IMR-90 (cell line): Measurements from ENCODE around the gene KRT6A. TPM values are rescaled to one million over a fixed set of nuclear protein-coding genes. Genes with fewer than 3 reads are reported as not detected.

Source experiments
- ATAC-seq: fragments of 200-7000 bp; cut with Tn5 transposase; 2 replicates; pipeline ENCODE4 v1.9.1; 2020; ENCODE audit warnings: low read depth, mild to moderate bottlenecking, moderate library complexity
- BruUV-seq: library from RNA; stranded (reverse); fragments of 400-500 nt; replicated peaks from 2 replicates; lab custom pipeline; 2021; lab: Mats Ljungman, UMichigan
- CTCF ChIA-PET: fragments of 300-600 bp; formaldehyde crosslinking; extraction: SDS; loops from one replicate; lab custom pipeline; 2021; ENCODE audit warnings: antibody characterized with exemption; lab: Yijun Ruan, JAX
- POLR2A ChIA-PET: fragments of 300-600 bp; sonication (Branson Sonifier 250); formaldehyde crosslinking; loops from one replicate; lab custom pipeline; 2022; ENCODE audit warnings: antibody characterized with exemption; ENCODE audit not compliant: unreplicated experiment; lab: Charles Lee
- DNase-seq: peaks from one replicate; pipeline ENCODE4 v3.0.0; 2013
- H2AFZ ChIP-seq: replicated peaks from 2 replicates; pipeline ENCODE3; 2013; ENCODE audit warnings: low read length, mild to moderate bottlenecking; ENCODE audit not compliant: poor library complexity
- H2AK5ac ChIP-seq: 2 replicates; pipeline ENCODE4 v1.6.1; 2013; ENCODE audit warnings: low read depth, low read length, inconsistent platforms
- H2AK9ac ChIP-seq: replicated peaks from 2 replicates; pipeline ENCODE3; 2013; ENCODE audit warnings: mild to moderate bottlenecking, low read depth, low read length, moderate library complexity; ENCODE audit not compliant: poor library complexity
- H2BK120ac ChIP-seq: 2 replicates; pipeline ENCODE4 v1.6.1; 2013; ENCODE audit warnings: low read depth, low read length, inconsistent platforms
- H2BK15ac ChIP-seq: 3 replicates; pipeline ENCODE4 v1.6.1; 2013; ENCODE audit warnings: low read depth, low read length, inconsistent platforms
- H2BK20ac ChIP-seq: 2 replicates; pipeline ENCODE4 v1.6.1; 2013; ENCODE audit warnings: low read depth, mild to moderate bottlenecking, inconsistent platforms, low read length, moderate library complexity
- H2BK5ac ChIP-seq: 2 replicates; pipeline ENCODE4 v1.6.1; 2013; ENCODE audit warnings: mild to moderate bottlenecking, low read depth, low read length, inconsistent platforms; ENCODE audit not compliant: poor library complexity, severe bottlenecking
- H3K14ac ChIP-seq: replicated peaks from 2 replicates; pipeline ENCODE4 v1.6.1; 2013; ENCODE audit warnings: low read depth, low read length, inconsistent platforms
- H3K18ac ChIP-seq: 2 replicates; pipeline ENCODE4 v1.6.1; 2013; ENCODE audit warnings: low read depth, low read length, control low read depth
- H3K23ac ChIP-seq: 2 replicates; pipeline ENCODE4 v1.6.1; 2013; ENCODE audit warnings: low read depth, low read length, inconsistent platforms
- H3K27ac ChIP-seq: 2 replicates; pipeline ENCODE4 v1.5.1; 2013; ENCODE audit warnings: mild to moderate bottlenecking, control low read depth, low read length; ENCODE audit not compliant: insufficient read depth
- H3K27me3 ChIP-seq: 2 replicates; pipeline ENCODE4 v1.6.1; 2013; ENCODE audit warnings: low read length; ENCODE audit not compliant: control insufficient read depth, insufficient read depth
- H3K36me3 ChIP-seq: 2 replicates; pipeline ENCODE4 v1.6.1; 2013; ENCODE audit warnings: low read length, mixed read lengths; ENCODE audit not compliant: control insufficient read depth, insufficient read depth
- H3K4ac ChIP-seq: 2 replicates; pipeline ENCODE4 v1.6.1; 2013; ENCODE audit warnings: low read depth, low read length, inconsistent platforms
- H3K4me1 ChIP-seq: 2 replicates; pipeline ENCODE4 v1.6.1; 2013; ENCODE audit warnings: low read length, mixed read lengths; ENCODE audit not compliant: control insufficient read depth, insufficient read depth
- H3K4me2 ChIP-seq: 2 replicates; pipeline ENCODE4 v1.6.1; 2013; ENCODE audit warnings: low read depth, mild to moderate bottlenecking, control low read depth, low read length, moderate library complexity
- H3K4me3 ChIP-seq: 2 replicates; pipeline ENCODE4 v1.5.1; 2013; ENCODE audit warnings: low read depth, mild to moderate bottlenecking, control low read depth, low read length, moderate library complexity; ENCODE audit not compliant: insufficient read depth
- H3K56ac ChIP-seq: 2 replicates; pipeline ENCODE4 v1.6.1; 2013; ENCODE audit warnings: low read length, inconsistent platforms; ENCODE audit not compliant: insufficient read depth; ENCODE audit errors: extremely low read depth
- H3K79me1 ChIP-seq, 2 experiments: 2 replicates each; pipeline ENCODE4 v1.6.1; 2013; ENCODE audit warnings: low read length in 2 of 2, inconsistent platforms in 1 of 2, low read depth in 1 of 2
- H3K9ac ChIP-seq: 2 replicates; pipeline ENCODE4 v1.6.1; 2013; ENCODE audit warnings: low read depth, low read length, control low read depth
- H3K9me1 ChIP-seq: 2 replicates; pipeline ENCODE4 v1.6.1; 2013; ENCODE audit warnings: low read length, inconsistent platforms; ENCODE audit not compliant: insufficient read depth
- H3K9me3 ChIP-seq: 2 replicates; pipeline ENCODE4 v1.6.1; 2013; ENCODE audit warnings: low read length; ENCODE audit not compliant: control insufficient read depth, insufficient read depth
- H4K20me1 ChIP-seq: 2 replicates; pipeline ENCODE4 v1.6.1; 2013; ENCODE audit warnings: low read length, inconsistent platforms; ENCODE audit not compliant: insufficient read depth
- H4K5ac ChIP-seq: 2 replicates; pipeline ENCODE4 v1.6.1; 2013; ENCODE audit warnings: mild to moderate bottlenecking, low read depth, low read length, control low read depth
- H4K8ac ChIP-seq, 2 experiments: 2 replicates each; pipeline ENCODE4 v1.6.1; 2013; ENCODE audit warnings: low read depth in 2 of 2, low read length in 2 of 2, control low read depth in 1 of 2, inconsistent platforms in 1 of 2
- H4K91ac ChIP-seq: 2 replicates; pipeline ENCODE4 v1.6.1; 2013; ENCODE audit warnings: low read depth, low read length, inconsistent platforms; ENCODE audit not compliant: insufficient read depth
- BHLHE40 ChIP-seq: fragments of 150-350 bp; IDR thresholded peaks from 2 replicates; pipeline ENCODE4 v1.6.1; 2016; ENCODE audit warnings: mild to moderate bottlenecking, low read depth, low read length
- CEBPB ChIP-seq: IDR thresholded peaks from 2 replicates; pipeline ENCODE4 v1.6.1; 2012; ENCODE audit warnings: low read depth, low read length, improper control_type of control experiment
- CHD1 ChIP-seq: IDR thresholded peaks from 2 replicates; pipeline ENCODE4 v1.6.1; 2012; ENCODE audit warnings: low read depth, low read length, improper control_type of control experiment
- FOS ChIP-seq: fragments of 150-350 bp; IDR thresholded peaks from 2 replicates; pipeline ENCODE4 v1.6.1; 2016; ENCODE audit warnings: low read depth, low read length
- MAFK ChIP-seq: IDR thresholded peaks from 2 replicates; pipeline ENCODE4 v1.6.1; 2012; ENCODE audit warnings: low read depth, low read length, improper control_type of control experiment
- MAZ ChIP-seq: IDR thresholded peaks from 2 replicates; pipeline ENCODE4 v1.6.1; 2012; ENCODE audit warnings: low read depth, mild to moderate bottlenecking, low read length, improper control_type of control experiment, moderate library complexity, borderline replicate concordance
- MXI1 ChIP-seq: IDR thresholded peaks from 2 replicates; pipeline ENCODE4 v1.6.1; 2012; ENCODE audit warnings: low read depth, mild to moderate bottlenecking, low read length, moderate library complexity, borderline replicate concordance
- NFE2L2 ChIP-seq: fragments of 150-350 bp; IDR thresholded peaks from 2 replicates; pipeline ENCODE4 v1.6.1; 2016; ENCODE audit warnings: low read depth, mild to moderate bottlenecking, low read length
- POLR2A ChIP-seq: IDR thresholded peaks from 2 replicates; pipeline ENCODE4 v1.6.1; 2012; ENCODE audit warnings: mild to moderate bottlenecking, low read depth, low read length
- RAD21 ChIP-seq: IDR thresholded peaks from 2 replicates; pipeline ENCODE4 v1.6.1; 2012; ENCODE audit warnings: low read length, improper control_type of control experiment
- RCOR1 ChIP-seq: IDR thresholded peaks from 2 replicates; pipeline ENCODE4 v1.6.1; 2012; ENCODE audit warnings: mild to moderate bottlenecking, low read length, improper control_type of control experiment; ENCODE audit not compliant: insufficient replicate concordance
- RFX5 ChIP-seq: IDR thresholded peaks from 2 replicates; pipeline ENCODE4 v1.8.0; 2012; ENCODE audit warnings: low read depth, mild to moderate bottlenecking, low read length, moderate library complexity
- SMC3 ChIP-seq: fragments of 150-350 bp; IDR thresholded peaks from 2 replicates; pipeline ENCODE4 v1.6.1; 2016; ENCODE audit warnings: low read depth, mild to moderate bottlenecking, antibody characterized with exemption, low read length, moderate library complexity
- WGBS, 2 experiments: methylation state at CpG; one replicate each; pipeline versions ENCODE4 v1.1.5 to v1.1.7; 2013; ENCODE audit warnings: missing lambda C conversion rate in 2 of 2; ENCODE audit not compliant: insufficient read length in 1 of 2; ENCODE audit errors: extremely low coverage in 2 of 2; 5-methylcytosine and 5-hydroxymethylcytosine counted together
- dilution Hi-C: fragments of 300-500 bp; cut with HindIII; formaldehyde crosslinking; loops from one replicate; pipeline ENCODE4 v1.14.3; 2018; ENCODE audit warnings: low sequenced_read_pairs; ENCODE audit not compliant: unreplicated experiment
- in situ Hi-C: fragments of 300-500 bp; cut with MboI; formaldehyde crosslinking; loops from 3 replicates; pipeline ENCODE4 v1.14.3; 2019; ENCODE audit warnings: low sequenced_read_pairs, inconsistent platforms, mixed read lengths
- intact Hi-C: fragments of 100-400 bp; cut with micrococcal nuclease; formaldehyde crosslinking; loops from 2 replicates; pipeline ENCODE4 v1.10.0; 2022
- polyA plus RNA-seq, 3 experiments: library from polyadenylated mRNA; depleted of rRNA; stranded (reverse); fragments of >200 nt; gene quantifications; 2 replicates each; pipeline ENCODE4 v1.2.3, GENCODE V29; 2012; ENCODE audit warnings: low replicate concordance in 1 of 3
- total RNA-seq: library from RNA; depleted of rRNA; stranded (reverse); fragments of >200 nt; gene quantifications from 2 replicates; pipeline ENCODE4 v1.2.3, GENCODE V29; 2012
- TF ChIP-seq, protein P1 (sequence below): fragments of 150-350 bp; IDR thresholded peaks from 2 replicates; pipeline ENCODE4 v1.6.1; 2016; ENCODE audit warnings: low read depth, mild to moderate bottlenecking, low read length, moderate library complexity, borderline replicate concordance
- TF ChIP-seq, protein P2 (sequence below): conservative IDR thresholded peaks from 2 replicates; pipeline ENCODE4 v1.5.1; 2012; ENCODE audit warnings: mild to moderate bottlenecking, low read depth, low read length, improper control_type of control experiment
- TF ChIP-seq, protein P3 (sequence below): fragments of 150-350 bp; IDR thresholded peaks from 2 replicates; pipeline ENCODE4 v1.6.1; 2017; ENCODE audit warnings: mild to moderate bottlenecking, antibody characterized with exemption, low read length, low read depth

The KRT6A gene
- total and polyA plus RNA-seq, 2 of the 4 experiments (the other 2 are of a cell fraction): not detected

DNA sequence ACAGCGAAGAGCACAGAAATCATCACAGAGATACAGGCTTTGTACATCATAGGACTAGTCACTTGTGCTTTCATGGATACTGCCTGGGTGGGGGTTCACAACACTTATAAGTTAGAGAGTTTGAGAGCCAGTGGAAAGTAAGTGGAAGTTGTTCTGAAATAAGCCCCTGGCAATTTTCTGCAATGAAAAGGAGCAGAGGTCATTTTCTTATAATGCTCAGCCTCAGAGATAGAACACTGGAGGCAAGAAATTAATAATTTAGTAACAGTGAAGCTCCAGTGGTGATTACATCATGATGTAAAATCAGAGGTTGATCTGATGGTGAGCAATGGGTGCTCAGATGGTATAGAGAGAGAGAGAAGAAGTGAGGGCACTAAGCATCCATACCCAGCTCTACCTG is 5.8 kb downstream of the KRT6A start:
- Histone ChIP-seq H4K20me1 (no peaks in the 10 kb centered on the region), H3K36me3 (no peaks in the 10 kb centered on the region), H2AK9ac (no peak overlapping the region), H3K14ac (no peak overlapping the region), H4K8ac (no peak overlapping the region), H2BK5ac (no peak overlapping the region), H2AFZ (no peak overlapping the region), H2BK15ac (no peak overlapping the region), H2BK20ac (no peak overlapping the region), H2BK120ac (no peak overlapping the region), H3K4me2 (no peak overlapping the region), H3K4ac (no peak overlapping the region), H3K9me1 (no peaks in the 10 kb centered on the region), H3K79me1 (no peaks in the 10 kb centered on the region), H3K4me1 (no peaks in the 10 kb centered on the region), H4K5ac (no peak overlapping the region), H3K4me3 (no peak overlapping the region), H3K23ac (no peak overlapping the region), H4K91ac (no peak overlapping the region), H3K27me3 (peaks cover 6% of the 10 kb centered on the region), H2AK5ac (no peak overlapping the region), H3K27ac (no peak overlapping the region), H3K9me3 (no peaks in the 10 kb centered on the region), H3K56ac (no peak overlapping the region), H3K18ac (no peak overlapping the region), H3K9ac (no peak overlapping the region)
- no CpG with 5 or more reads among the region's 1 CpG for WGBS, 2 experiments
- DNase-seq (no peak), ATAC-seq (no peak)
- ChIA-PET POLR2A (no interaction called here), CTCF (no interaction called here)
- dilution Hi-C loops (no loop called here), in situ Hi-C loops (no loop called here), intact Hi-C loops (no loop called here)
- BruUV-seq: no TSS peak
- TF ChIP-seq RAD21: no peak
- no peak for TF ChIP-seq NFE2L2
- no peak for TF ChIP-seq POLR2A
- no peak for TF ChIP-seq FOS
- TF ChIP-seq CEBPB: no peak
- TF ChIP-seq BHLHE40: no peak
- no peak for TF ChIP-seq RCOR1
- no peak for TF ChIP-seq CHD1
- TF ChIP-seq, protein P1, sequence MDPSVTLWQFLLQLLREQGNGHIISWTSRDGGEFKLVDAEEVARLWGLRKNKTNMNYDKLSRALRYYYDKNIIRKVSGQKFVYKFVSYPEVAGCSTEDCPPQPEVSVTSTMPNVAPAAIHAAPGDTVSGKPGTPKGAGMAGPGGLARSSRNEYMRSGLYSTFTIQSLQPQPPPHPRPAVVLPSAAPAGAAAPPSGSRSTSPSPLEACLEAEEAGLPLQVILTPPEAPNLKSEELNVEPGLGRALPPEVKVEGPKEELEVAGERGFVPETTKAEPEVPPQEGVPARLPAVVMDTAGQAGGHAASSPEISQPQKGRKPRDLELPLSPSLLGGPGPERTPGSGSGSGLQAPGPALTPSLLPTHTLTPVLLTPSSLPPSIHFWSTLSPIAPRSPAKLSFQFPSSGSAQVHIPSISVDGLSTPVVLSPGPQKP: no peak
- no peak for TF ChIP-seq MAFK
- no peak for TF ChIP-seq SMC3
- TF ChIP-seq MAZ: no peak
- TF ChIP-seq RFX5: no peak
- TF ChIP-seq MXI1: no peak
- TF ChIP-seq, protein P2, sequence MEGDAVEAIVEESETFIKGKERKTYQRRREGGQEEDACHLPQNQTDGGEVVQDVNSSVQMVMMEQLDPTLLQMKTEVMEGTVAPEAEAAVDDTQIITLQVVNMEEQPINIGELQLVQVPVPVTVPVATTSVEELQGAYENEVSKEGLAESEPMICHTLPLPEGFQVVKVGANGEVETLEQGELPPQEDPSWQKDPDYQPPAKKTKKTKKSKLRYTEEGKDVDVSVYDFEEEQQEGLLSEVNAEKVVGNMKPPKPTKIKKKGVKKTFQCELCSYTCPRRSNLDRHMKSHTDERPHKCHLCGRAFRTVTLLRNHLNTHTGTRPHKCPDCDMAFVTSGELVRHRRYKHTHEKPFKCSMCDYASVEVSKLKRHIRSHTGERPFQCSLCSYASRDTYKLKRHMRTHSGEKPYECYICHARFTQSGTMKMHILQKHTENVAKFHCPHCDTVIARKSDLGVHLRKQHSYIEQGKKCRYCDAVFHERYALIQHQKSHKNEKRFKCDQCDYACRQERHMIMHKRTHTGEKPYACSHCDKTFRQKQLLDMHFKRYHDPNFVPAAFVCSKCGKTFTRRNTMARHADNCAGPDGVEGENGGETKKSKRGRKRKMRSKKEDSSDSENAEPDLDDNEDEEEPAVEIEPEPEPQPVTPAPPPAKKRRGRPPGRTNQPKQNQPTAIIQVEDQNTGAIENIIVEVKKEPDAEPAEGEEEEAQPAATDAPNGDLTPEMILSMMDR: no peak
- TF ChIP-seq, protein P3, sequence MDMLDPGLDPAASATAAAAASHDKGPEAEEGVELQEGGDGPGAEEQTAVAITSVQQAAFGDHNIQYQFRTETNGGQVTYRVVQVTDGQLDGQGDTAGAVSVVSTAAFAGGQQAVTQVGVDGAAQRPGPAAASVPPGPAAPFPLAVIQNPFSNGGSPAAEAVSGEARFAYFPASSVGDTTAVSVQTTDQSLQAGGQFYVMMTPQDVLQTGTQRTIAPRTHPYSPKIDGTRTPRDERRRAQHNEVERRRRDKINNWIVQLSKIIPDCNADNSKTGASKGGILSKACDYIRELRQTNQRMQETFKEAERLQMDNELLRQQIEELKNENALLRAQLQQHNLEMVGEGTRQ: no peak
